Measurements from ENCODE around the gene ENOX1. TPM values are rescaled to one million over a fixed set of nuclear protein-coding genes. Genes with fewer than 3 reads are reported as not detected.

The ENOX1 gene
- polyA plus RNA-seq, 3 donors, result 0.04 TPM; not detected in 2

DNA sequence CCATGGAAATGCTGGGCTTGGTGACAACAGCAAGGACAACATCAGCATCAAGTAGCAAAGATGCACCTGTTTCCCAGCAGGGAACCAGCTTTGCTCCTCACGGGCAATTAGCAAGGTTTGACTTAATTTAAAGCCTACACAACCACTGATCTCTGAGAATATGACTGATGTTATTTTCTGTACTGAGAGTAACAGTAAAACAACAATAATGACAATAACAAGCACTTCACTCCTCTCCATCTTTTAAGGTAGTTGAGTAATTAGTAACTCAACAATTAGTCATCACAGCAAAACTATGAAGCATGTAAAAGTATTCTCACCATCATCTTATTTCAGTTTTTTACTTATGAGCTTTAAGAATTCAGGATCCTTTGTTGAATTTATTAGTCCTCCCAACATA, 37.3 kb downstream of the ENOX1 start:
- H3K36me3 ChIP-seq (replicated peaks in 1 of 2; ENCODE audit: control insufficient read depth in 1 of 2, insufficient read depth in 2 of 2, low read length in 2 of 2), result no peaks in the 10 kb centered on the region
- H3K4me3 ChIP-seq (replicated peaks in 1 of 3; ENCODE audit: low read depth in 2 of 3, low read length in 3 of 3), result no peak overlapping the region
- no peak overlapping the region for H3K4me2 ChIP-seq (replicated peaks; ENCODE audit: extremely low read depth, low read length, poor library complexity, severe bottlenecking)
- Mint-ChIP-seq H3K27ac (no peak overlapping the region), H3K4me1 (no peaks in the 10 kb centered on the region), H3K9me3 (peaks cover 3 to 5% (median 4%) of the 10 kb centered on the region in 7 donors), H3K36me3 (no peaks in the 10 kb centered on the region), H3K27me3 (ENCODE audit: low read depth in 3 of 3) (peaks cover 2 to 6% (median 6%) of the 10 kb centered on the region in 3 donors), H3K4me3 (no peak overlapping the region)
- DNase-seq, result no peak
- TF ChIP-seq, protein P1, sequence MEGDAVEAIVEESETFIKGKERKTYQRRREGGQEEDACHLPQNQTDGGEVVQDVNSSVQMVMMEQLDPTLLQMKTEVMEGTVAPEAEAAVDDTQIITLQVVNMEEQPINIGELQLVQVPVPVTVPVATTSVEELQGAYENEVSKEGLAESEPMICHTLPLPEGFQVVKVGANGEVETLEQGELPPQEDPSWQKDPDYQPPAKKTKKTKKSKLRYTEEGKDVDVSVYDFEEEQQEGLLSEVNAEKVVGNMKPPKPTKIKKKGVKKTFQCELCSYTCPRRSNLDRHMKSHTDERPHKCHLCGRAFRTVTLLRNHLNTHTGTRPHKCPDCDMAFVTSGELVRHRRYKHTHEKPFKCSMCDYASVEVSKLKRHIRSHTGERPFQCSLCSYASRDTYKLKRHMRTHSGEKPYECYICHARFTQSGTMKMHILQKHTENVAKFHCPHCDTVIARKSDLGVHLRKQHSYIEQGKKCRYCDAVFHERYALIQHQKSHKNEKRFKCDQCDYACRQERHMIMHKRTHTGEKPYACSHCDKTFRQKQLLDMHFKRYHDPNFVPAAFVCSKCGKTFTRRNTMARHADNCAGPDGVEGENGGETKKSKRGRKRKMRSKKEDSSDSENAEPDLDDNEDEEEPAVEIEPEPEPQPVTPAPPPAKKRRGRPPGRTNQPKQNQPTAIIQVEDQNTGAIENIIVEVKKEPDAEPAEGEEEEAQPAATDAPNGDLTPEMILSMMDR (IDR thresholded peaks at IDR 0.05), result no peak
- H3K27ac ChIP-seq (ENCODE audit: low read depth in 1 of 2, low read length in 2 of 2), result no peak overlapping the region
- peaks cover 0 to 2% of the 10 kb centered on the region in 2 donors for H3K9me3 ChIP-seq (replicated peaks in 1 of 2; ENCODE audit: control insufficient read depth in 1 of 2, insufficient read depth in 1 of 2, low read length in 2 of 2)
- intact Hi-C loops (cut with micrococcal nuclease), result no loop called here
- H2AFZ ChIP-seq (ENCODE audit: insufficient read depth, low read depth, low read length, poor library complexity, severe bottlenecking), result no peak overlapping the region
- H3K27me3 ChIP-seq (ENCODE audit: control insufficient read depth in 2 of 2, insufficient read depth in 2 of 2, low read length in 2 of 2), result no peaks in the 10 kb centered on the region
- no peaks in the 10 kb centered on the region for H4K20me1 ChIP-seq (ENCODE audit: insufficient read depth, low read length)
- H3K79me2 ChIP-seq (ENCODE audit: insufficient read depth, low read length), result no peaks in the 10 kb centered on the region
- H3K4me1 ChIP-seq (ENCODE audit: control insufficient read depth in 1 of 2, insufficient read depth in 2 of 2, low read length in 2 of 2), result no peaks in the 10 kb centered on the region
- WGBS (ENCODE audit: insufficient coverage), result no CpG with 5 or more reads among the region's 1 CpG
- no peak overlapping the region for H3K9ac ChIP-seq (ENCODE audit: insufficient read depth, low read length, poor library complexity, severe bottlenecking)

DNA sequence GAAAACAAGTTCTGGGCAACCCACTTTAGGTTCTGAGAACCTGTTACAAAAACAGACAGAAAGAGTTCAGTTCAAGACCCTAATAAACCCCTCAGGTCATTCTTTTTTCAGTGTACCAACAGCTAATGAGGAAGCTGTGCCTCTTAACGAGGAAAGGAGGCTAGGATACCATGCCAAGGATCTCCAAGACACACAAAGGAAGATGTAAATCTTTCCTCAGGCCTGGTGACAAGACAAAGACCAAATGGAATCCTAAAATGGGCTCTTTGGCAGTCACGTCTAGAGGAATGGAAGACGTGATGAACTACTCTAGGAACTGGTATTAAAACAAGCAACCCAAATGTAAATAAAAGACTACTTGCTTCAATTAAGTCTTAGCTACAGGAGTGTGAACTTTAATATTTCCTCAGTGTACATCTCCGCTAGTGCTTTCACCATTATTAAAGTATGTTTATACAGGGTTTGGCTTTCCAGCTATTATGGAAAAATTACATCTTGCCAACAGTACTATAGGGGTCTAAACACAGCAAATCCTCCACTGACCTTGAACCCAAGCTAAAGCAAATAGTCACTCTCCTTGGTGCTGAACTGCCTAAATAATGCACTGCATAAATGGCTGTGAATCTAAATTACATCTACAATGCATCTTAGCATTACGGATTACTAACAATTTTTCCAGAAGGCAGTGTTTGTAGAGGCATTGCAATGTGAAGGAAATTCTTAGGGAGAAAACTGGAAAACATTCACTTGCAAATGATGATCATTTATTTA, 42.3 kb downstream of the ENOX1 start:
- Histone ChIP-seq H3K27ac (ENCODE audit: low read depth in 1 of 2, low read length in 2 of 2) (no peak overlapping the region), H3K27me3 (ENCODE audit: control insufficient read depth in 2 of 2, insufficient read depth in 2 of 2, low read length in 2 of 2) (no peaks in the 10 kb centered on the region), H3K9me3 (replicated peaks in 1 of 2; ENCODE audit: control insufficient read depth in 1 of 2, insufficient read depth in 1 of 2, low read length in 2 of 2) (peaks cover 0 to 2% of the 10 kb centered on the region in 2 donors), H3K4me3 (replicated peaks in 1 of 3; ENCODE audit: low read depth in 2 of 3, low read length in 3 of 3) (no peak overlapping the region), H3K79me2 (ENCODE audit: insufficient read depth, low read length) (no peaks in the 10 kb centered on the region), H4K20me1 (ENCODE audit: insufficient read depth, low read length) (no peaks in the 10 kb centered on the region), H3K4me2 (replicated peaks; ENCODE audit: extremely low read depth, low read length, poor library complexity, severe bottlenecking) (no peak overlapping the region), H2AFZ (ENCODE audit: insufficient read depth, low read depth, low read length, poor library complexity, severe bottlenecking) (no peak overlapping the region), H3K36me3 (replicated peaks in 1 of 2; ENCODE audit: control insufficient read depth in 1 of 2, insufficient read depth in 2 of 2, low read length in 2 of 2) (no peaks in the 10 kb centered on the region), H3K4me1 (ENCODE audit: control insufficient read depth in 1 of 2, insufficient read depth in 2 of 2, low read length in 2 of 2) (no peaks in the 10 kb centered on the region), H3K9ac (ENCODE audit: insufficient read depth, low read length, poor library complexity, severe bottlenecking) (no peak overlapping the region)
- peaks cover 3 to 8% (median 5%) of the 10 kb centered on the region in 7 donors for H3K9me3 Mint-ChIP-seq
- H3K36me3 Mint-ChIP-seq, result no peaks in the 10 kb centered on the region
- TF ChIP-seq, protein P1 (IDR thresholded peaks at IDR 0.05), result no peak
- H3K4me1 Mint-ChIP-seq, result no peaks in the 10 kb centered on the region
- intact Hi-C loops (cut with micrococcal nuclease), result no loop called here
- peaks cover 0 to 2% (median 1%) of the 10 kb centered on the region in 3 donors for H3K27me3 Mint-ChIP-seq (ENCODE audit: low read depth in 3 of 3)
- no peak for DNase-seq
- H3K4me3 Mint-ChIP-seq, result no peak overlapping the region
- 100% methylated on average over 1 of the region's 5 CpGs for WGBS (ENCODE audit: insufficient coverage)
- H3K27ac Mint-ChIP-seq, result no peak overlapping the region
